ENCODE measurements around the gene DNMBP.
A peak's percentile ranks its signal among the peaks of the same experiment; 100 is the strongest.
"Not testable (repeated sequence)": the region's sequence is repeated elsewhere in the genome, so short reads cannot be mapped to it uniquely, and the experiment has no call there.

Gene DNMBP

GRCh38 chr10:99916776-99917175, 93.0 kb downstream of the DNMBP start:
- DNase-seq (ENCODE audit: low read depth): no peak

- DNase-seq (ENCODE audit: low read depth): no peak
Measured at GRCh38 chr10:99915414-99915813, 94.3 kb downstream of the DNMBP start.

- DNase-seq (ENCODE audit: low read depth): no peak
Measured at GRCh38 chr10:99914236-99914635, 95.5 kb downstream of the DNMBP start.

- no peak for DNase-seq (ENCODE audit: low read depth)
Measured at GRCh38 chr10:99913831-99914235, 95.9 kb downstream of the DNMBP start.

- no peak for DNase-seq (ENCODE audit: low read depth)
Measured at GRCh38 chr10:99912041-99912440, 97.7 kb downstream of the DNMBP start.

GRCh38 chr10:99908512-99908911, 101.2 kb downstream of the DNMBP start:
- DNase-seq (ENCODE audit: low read depth): no peak

- no peak for DNase-seq (ENCODE audit: low read depth)
Measured at GRCh38 chr10:99906470-99906869, 103.3 kb downstream of the DNMBP start.

- DNase-seq (ENCODE audit: low read depth): no peak
Measured at GRCh38 chr10:99905971-99906370, 103.8 kb downstream of the DNMBP start.

GRCh38 chr10:99895867-99896266, 113.9 kb downstream of the DNMBP start:
- no peak for DNase-seq (ENCODE audit: low read depth)

GRCh38 chr10:99895066-99895465, 114.7 kb downstream of the DNMBP start:
- DNase-seq (ENCODE audit: low read depth): not testable (repeated sequence)

- no peak for DNase-seq (ENCODE audit: low read depth)
Measured at GRCh38 chr10:99894613-99895012, 115.1 kb downstream of the DNMBP start.

GRCh38 chr10:99888622-99889021, 121.1 kb downstream of the DNMBP start:
- DNase-seq (ENCODE audit: low read depth): no peak

GRCh38 chr10:99883523-99883922, 126.2 kb downstream of the DNMBP start:
- no peak for DNase-seq (ENCODE audit: low read depth)

GRCh38 chr10:99881371-99881770, 128.4 kb downstream of the DNMBP start:
- DNase-seq (ENCODE audit: low read depth): no peak

GRCh38 chr10:99880080-99880835, 129.5 kb downstream of the DNMBP start:
- DNase-seq (ENCODE audit: low read depth): no peak

- DNase-seq (ENCODE audit: low read depth): no peak
Measured at GRCh38 chr10:99875473-99875872, 134.3 kb downstream of the DNMBP start.

GRCh38 chr10:99874341-99875085, 135.2 kb downstream of the DNMBP start:
- DNase-seq (ENCODE audit: low read depth): no peak

GRCh38 chr10:99873846-99874245, 135.9 kb downstream of the DNMBP start:
- DNase-seq (ENCODE audit: low read depth): no peak

- DNase-seq (ENCODE audit: low read depth): no peak
Measured at GRCh38 chr10:99872367-99873162, 137.2 kb downstream of the DNMBP start.

GRCh38 chr10:99870123-99870730, 139.5 kb downstream of the DNMBP start:
- peak; percentile 32 for DNase-seq (ENCODE audit: low read depth)

- no peak for DNase-seq (ENCODE audit: low read depth)
Measured at GRCh38 chr10:99869581-99870122, 140.1 kb downstream of the DNMBP start.

GRCh38 chr10:99867250-99867649, 142.5 kb downstream of the DNMBP start:
- DNase-seq (ENCODE audit: low read depth): not testable (repeated sequence)
